GM23338 (cell line): ENCODE measurements around the gene SPARC. TPM values are rescaled to one million over a fixed set of nuclear protein-coding genes. Genes with fewer than 3 reads are reported as not detected.

Source experiments
- CREB1 ChIP-seq: fragments of 250-450 bp; sonication (Bioruptor Pico); IDR thresholded peaks from 2 replicates; pipeline ENCODE4 v1.5.0; 2020; ENCODE audit warnings: low read depth, mild to moderate bottlenecking, moderate library complexity
- polyA plus RNA-seq: library from polyadenylated mRNA; unstranded; fragments of >200 nt; fragmentation: Nextera tagmentation; extraction: Ambion mirVana; gene quantifications from 2 replicates; pipeline ENCODE4 v1.2.1, GENCODE V29; 2016
- total RNA-seq: library from RNA; depleted of rRNA; stranded (reverse); fragments of >200 nt; shearing (Covaris generic); gene quantifications from 2 replicates; pipeline ENCODE4 v1.2.3, GENCODE V29; 2014
- TF ChIP-seq, protein P1 (sequence below): fragments of 250-450 bp; sonication (Bioruptor Pico); IDR thresholded peaks from 2 replicates; pipeline ENCODE4 v1.5.0; 2020; ENCODE audit warnings: mild to moderate bottlenecking, moderate library complexity
- TF ChIP-seq, protein P2 (sequence below): IDR thresholded peaks from one replicate; pipeline ENCODE4 v1.6.1; 2018; ENCODE audit warnings: antibody characterized with exemption; ENCODE audit not compliant: unreplicated experiment
- TF ChIP-seq, protein P3 (sequence below), 2 experiments: fragments of 200-600 bp in 1 of 2; sonication (generic) in 1 of 2; conservative IDR thresholded peaks; 2 replicates each; pipeline versions ENCODE4 v1.5.1 to v1.6.1; 2016 to 2017; ENCODE audit warnings: antibody characterized with exemption in 2 of 2, low read depth in 2 of 2, mild to moderate bottlenecking in 2 of 2, moderate library complexity in 1 of 2

SPARC gene
- total and polyA plus RNA-seq, 2 experiments from 2014 or later = 218 to 225 TPM

DNA sequence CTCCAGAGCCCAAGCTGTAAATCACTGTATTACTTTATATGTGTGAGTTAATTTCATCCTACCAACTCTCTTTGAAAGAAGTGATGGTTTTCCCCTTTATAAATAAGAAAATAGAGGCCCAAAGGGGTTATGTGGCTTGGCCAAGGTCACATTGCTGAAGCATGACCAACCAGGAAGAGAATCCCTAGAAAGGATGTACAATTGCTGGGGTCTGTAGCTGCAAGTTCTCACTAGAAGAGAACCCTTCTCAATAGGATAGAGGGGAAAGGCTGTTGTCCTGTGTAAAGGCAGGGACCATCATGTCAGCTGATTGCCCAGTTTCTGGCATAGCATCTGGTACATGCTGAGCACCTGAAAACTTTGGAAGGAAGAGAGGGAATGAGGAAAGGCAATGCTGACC is 56.6 kb downstream of the SPARC start (continued):
- TF ChIP-seq, protein P1, sequence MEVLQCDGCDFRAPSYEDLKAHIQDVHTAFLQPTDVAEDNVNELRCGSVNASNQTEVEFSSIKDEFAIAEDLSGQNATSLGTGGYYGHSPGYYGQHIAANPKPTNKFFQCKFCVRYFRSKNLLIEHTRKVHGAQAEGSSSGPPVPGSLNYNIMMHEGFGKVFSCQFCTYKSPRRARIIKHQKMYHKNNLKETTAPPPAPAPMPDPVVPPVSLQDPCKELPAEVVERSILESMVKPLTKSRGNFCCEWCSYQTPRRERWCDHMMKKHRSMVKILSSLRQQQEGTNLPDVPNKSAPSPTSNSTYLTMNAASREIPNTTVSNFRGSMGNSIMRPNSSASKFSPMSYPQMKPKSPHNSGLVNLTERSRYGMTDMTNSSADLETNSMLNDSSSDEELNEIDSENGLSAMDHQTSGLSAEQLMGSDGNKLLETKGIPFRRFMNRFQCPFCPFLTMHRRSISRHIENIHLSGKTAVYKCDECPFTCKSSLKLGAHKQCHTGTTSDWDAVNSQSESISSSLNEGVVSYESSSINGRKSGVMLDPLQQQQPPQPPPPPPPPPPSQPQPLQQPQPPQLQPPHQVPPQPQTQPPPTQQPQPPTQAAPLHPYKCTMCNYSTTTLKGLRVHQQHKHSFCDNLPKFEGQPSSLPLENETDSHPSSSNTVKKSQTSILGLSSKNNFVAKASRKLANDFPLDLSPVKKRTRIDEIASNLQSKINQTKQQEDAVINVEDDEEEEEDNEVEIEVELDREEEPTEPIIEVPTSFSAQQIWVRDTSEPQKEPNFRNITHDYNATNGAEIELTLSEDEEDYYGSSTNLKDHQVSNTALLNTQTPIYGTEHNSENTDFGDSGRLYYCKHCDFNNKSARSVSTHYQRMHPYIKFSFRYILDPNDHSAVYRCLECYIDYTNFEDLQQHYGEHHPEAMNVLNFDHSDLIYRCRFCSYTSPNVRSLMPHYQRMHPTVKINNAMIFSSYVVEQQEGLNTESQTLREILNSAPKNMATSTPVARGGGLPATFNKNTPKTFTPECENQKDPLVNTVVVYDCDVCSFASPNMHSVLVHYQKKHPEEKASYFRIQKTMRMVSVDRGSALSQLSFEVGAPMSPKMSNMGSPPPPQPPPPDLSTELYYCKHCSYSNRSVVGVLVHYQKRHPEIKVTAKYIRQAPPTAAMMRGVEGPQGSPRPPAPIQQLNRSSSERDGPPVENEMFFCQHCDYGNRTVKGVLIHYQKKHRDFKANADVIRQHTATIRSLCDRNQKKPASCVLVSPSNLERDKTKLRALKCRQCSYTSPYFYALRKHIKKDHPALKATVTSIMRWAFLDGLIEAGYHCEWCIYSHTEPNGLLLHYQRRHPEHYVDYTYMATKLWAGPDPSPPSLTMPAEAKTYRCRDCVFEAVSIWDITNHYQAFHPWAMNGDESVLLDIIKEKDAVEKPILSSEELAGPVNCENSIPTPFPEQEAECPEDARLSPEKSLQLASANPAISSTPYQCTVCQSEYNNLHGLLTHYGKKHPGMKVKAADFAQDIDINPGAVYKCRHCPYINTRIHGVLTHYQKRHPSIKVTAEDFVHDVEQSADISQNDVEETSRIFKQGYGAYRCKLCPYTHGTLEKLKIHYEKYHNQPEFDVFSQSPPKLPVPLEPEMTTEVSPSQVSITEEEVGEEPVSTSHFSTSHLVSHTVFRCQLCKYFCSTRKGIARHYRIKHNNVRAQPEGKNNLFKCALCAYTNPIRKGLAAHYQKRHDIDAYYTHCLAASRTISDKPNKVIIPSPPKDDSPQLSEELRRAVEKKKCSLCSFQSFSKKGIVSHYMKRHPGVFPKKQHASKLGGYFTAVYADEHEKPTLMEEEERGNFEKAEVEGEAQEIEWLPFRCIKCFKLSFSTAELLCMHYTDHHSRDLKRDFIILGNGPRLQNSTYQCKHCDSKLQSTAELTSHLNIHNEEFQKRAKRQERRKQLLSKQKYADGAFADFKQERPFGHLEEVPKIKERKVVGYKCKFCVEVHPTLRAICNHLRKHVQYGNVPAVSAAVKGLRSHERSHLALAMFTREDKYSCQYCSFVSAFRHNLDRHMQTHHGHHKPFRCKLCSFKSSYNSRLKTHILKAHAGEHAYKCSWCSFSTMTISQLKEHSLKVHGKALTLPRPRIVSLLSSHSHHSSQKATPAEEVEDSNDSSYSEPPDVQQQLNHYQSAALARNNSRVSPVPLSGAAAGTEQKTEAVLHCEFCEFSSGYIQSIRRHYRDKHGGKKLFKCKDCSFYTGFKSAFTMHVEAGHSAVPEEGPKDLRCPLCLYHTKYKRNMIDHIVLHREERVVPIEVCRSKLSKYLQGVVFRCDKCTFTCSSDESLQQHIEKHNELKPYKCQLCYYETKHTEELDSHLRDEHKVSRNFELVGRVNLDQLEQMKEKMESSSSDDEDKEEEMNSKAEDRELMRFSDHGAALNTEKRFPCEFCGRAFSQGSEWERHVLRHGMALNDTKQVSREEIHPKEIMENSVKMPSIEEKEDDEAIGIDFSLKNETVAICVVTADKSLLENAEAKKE (CRISPR knock-in tag) = no peak
- TF ChIP-seq, protein P2, sequence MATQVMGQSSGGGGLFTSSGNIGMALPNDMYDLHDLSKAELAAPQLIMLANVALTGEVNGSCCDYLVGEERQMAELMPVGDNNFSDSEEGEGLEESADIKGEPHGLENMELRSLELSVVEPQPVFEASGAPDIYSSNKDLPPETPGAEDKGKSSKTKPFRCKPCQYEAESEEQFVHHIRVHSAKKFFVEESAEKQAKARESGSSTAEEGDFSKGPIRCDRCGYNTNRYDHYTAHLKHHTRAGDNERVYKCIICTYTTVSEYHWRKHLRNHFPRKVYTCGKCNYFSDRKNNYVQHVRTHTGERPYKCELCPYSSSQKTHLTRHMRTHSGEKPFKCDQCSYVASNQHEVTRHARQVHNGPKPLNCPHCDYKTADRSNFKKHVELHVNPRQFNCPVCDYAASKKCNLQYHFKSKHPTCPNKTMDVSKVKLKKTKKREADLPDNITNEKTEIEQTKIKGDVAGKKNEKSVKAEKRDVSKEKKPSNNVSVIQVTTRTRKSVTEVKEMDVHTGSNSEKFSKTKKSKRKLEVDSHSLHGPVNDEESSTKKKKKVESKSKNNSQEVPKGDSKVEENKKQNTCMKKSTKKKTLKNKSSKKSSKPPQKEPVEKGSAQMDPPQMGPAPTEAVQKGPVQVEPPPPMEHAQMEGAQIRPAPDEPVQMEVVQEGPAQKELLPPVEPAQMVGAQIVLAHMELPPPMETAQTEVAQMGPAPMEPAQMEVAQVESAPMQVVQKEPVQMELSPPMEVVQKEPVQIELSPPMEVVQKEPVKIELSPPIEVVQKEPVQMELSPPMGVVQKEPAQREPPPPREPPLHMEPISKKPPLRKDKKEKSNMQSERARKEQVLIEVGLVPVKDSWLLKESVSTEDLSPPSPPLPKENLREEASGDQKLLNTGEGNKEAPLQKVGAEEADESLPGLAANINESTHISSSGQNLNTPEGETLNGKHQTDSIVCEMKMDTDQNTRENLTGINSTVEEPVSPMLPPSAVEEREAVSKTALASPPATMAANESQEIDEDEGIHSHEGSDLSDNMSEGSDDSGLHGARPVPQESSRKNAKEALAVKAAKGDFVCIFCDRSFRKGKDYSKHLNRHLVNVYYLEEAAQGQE = no peak
- no peak for TF ChIP-seq CREB1 (CRISPR knock-in tag)
- TF ChIP-seq, protein P3, sequence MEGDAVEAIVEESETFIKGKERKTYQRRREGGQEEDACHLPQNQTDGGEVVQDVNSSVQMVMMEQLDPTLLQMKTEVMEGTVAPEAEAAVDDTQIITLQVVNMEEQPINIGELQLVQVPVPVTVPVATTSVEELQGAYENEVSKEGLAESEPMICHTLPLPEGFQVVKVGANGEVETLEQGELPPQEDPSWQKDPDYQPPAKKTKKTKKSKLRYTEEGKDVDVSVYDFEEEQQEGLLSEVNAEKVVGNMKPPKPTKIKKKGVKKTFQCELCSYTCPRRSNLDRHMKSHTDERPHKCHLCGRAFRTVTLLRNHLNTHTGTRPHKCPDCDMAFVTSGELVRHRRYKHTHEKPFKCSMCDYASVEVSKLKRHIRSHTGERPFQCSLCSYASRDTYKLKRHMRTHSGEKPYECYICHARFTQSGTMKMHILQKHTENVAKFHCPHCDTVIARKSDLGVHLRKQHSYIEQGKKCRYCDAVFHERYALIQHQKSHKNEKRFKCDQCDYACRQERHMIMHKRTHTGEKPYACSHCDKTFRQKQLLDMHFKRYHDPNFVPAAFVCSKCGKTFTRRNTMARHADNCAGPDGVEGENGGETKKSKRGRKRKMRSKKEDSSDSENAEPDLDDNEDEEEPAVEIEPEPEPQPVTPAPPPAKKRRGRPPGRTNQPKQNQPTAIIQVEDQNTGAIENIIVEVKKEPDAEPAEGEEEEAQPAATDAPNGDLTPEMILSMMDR (conservative IDR thresholded peaks at IDR 0.05; ENCODE audit: low read depth in 2 of 2) = no peak
